T-cell (primary cell): ENCODE measurements around the gene SOBP. TPM values are rescaled to one million over a fixed set of nuclear protein-coding genes. Genes with fewer than 3 reads are reported as not detected.

ENCODE experiments used
- ATAC-seq, 4 experiments: fragments of 200-7000 bp in 3 of 4; fragments of 150-1000 bp in 1 of 4; cut with Tn5 transposase; replicated peaks in 1 of 4; 1 replicate in 3 of 4; 2 replicates in 1 of 4; pipeline ENCODE4 v1.10.0; 2021; ENCODE audit warnings: moderate library complexity in 3 of 4, mild to moderate bottlenecking in 2 of 4, moderate number of reproducible peaks in 1 of 4
- CTCF ChIA-PET, 2 donors: fragments of 300-600 bp; sonication (Branson Sonifier 250); formaldehyde crosslinking; loops; one replicate each; lab custom pipeline; 2022; ENCODE audit warnings: antibody characterized with exemption in 2 of 2; lab: Charles Lee
- POLR2A ChIA-PET, 2 donors: fragments of 300-600 bp; sonication (Branson Sonifier 250); formaldehyde crosslinking; loops; one replicate each; lab custom pipeline; 2022; ENCODE audit warnings: antibody characterized with exemption in 2 of 2; lab: Charles Lee
- DNase-seq, 35 experiments: peaks; one replicate each; pipeline versions ENCODE4 v3.0.0 to v3.0.0-alpha.2; 2013 to 2023
- H3K27ac ChIP-seq: one replicate; pipeline ENCODE4 v1.5.1; 2013; ENCODE audit warnings: low read length
- H3K27me3 ChIP-seq, 2 experiments: replicated peaks in 1 of 2; 1 replicate in 1 of 2; 2 replicates in 1 of 2; pipeline versions ENCODE4 v1.6.1 to v1.7.0; 2013; ENCODE audit warnings: low read length in 1 of 2, mixed read lengths in 1 of 2; ENCODE audit not compliant: control insufficient read depth in 2 of 2, insufficient read depth in 2 of 2; ENCODE audit errors: extremely low read depth in 1 of 2
- H3K36me3 ChIP-seq, 2 donors: 1 replicate in 1 of 2; 2 replicates in 1 of 2; pipeline versions ENCODE4 v1.6.1 to v1.7.0; 2013; ENCODE audit warnings: low read length in 1 of 2; ENCODE audit not compliant: control insufficient read depth in 2 of 2, insufficient read depth in 1 of 2; ENCODE audit errors: extremely low read depth in 1 of 2
- H3K4me1 ChIP-seq, 2 experiments: 1 replicate in 1 of 2; 2 replicates in 1 of 2; pipeline versions ENCODE4 v1.6.1 to v1.7.0; 2013; ENCODE audit warnings: low read length in 2 of 2, mixed read lengths in 1 of 2; ENCODE audit not compliant: insufficient read depth in 2 of 2, control insufficient read depth in 1 of 2; ENCODE audit errors: extremely low read depth in 1 of 2
- H3K4me3 ChIP-seq, 2 donors: 1 replicate in 1 of 2; 2 replicates in 1 of 2; pipeline versions ENCODE4 v1.5.1 to v1.7.0; 2013; ENCODE audit warnings: mild to moderate bottlenecking in 2 of 2, low read length in 1 of 2, moderate library complexity in 1 of 2; ENCODE audit not compliant: control insufficient read depth in 1 of 2; ENCODE audit errors: extremely low read depth in 1 of 2
- H3K9me3 ChIP-seq: 2 replicates; pipeline ENCODE4 v1.7.0; 2013
- H3K27ac Mint-ChIP-seq, 2 donors: one replicate each; pipeline ENCODE4 v1.8.0; 2020 to 2021; ENCODE audit warnings: mild to moderate bottlenecking in 2 of 2, mixed read lengths in 2 of 2
- H3K27me3 Mint-ChIP-seq, 2 donors: one replicate each; pipeline ENCODE4 v1.8.0; 2021 to 2022; ENCODE audit warnings: mixed read lengths in 2 of 2
- H3K36me3 Mint-ChIP-seq: one replicate; pipeline ENCODE4 v1.8.0; 2021; ENCODE audit warnings: mixed read lengths
- H3K4me1 Mint-ChIP-seq, 3 donors: one replicate each; pipeline ENCODE4 v1.8.0; 2020 to 2022; ENCODE audit warnings: mixed read lengths in 3 of 3, mild to moderate bottlenecking in 1 of 3
- H3K4me3 Mint-ChIP-seq, 3 donors: one replicate each; pipeline ENCODE4 v1.8.0; 2020 to 2022; ENCODE audit warnings: mild to moderate bottlenecking in 3 of 3, mixed read lengths in 3 of 3, moderate library complexity in 3 of 3
- H3K9me3 Mint-ChIP-seq, 3 donors: one replicate each; pipeline ENCODE4 v1.8.0; 2020 to 2022; ENCODE audit warnings: mixed read lengths in 3 of 3
- WGBS: methylation state at CpG from one replicate; pipeline ENCODE4 v1.1.5; 2013; ENCODE audit warnings: missing lambda C conversion rate; ENCODE audit not compliant: insufficient coverage; 5-methylcytosine and 5-hydroxymethylcytosine counted together
- total RNA-seq, 35 experiments: library from RNA in 6 of 35; stranded (reverse) in 6 of 35; fragments of 120-200 nt in 1 of 35; gene quantifications; one replicate each; pipeline versions ENCODE4 v1.2.1 to v1.2.4 and lab custom pipeline; 2013 to 2026

SOBP gene
- total RNA-seq, 5 donors from 2014 or later (not counting 1 experiment from before 2014, with no cell fraction given), result 0.30 to 0.95 (median 0.46) TPM

DNA sequence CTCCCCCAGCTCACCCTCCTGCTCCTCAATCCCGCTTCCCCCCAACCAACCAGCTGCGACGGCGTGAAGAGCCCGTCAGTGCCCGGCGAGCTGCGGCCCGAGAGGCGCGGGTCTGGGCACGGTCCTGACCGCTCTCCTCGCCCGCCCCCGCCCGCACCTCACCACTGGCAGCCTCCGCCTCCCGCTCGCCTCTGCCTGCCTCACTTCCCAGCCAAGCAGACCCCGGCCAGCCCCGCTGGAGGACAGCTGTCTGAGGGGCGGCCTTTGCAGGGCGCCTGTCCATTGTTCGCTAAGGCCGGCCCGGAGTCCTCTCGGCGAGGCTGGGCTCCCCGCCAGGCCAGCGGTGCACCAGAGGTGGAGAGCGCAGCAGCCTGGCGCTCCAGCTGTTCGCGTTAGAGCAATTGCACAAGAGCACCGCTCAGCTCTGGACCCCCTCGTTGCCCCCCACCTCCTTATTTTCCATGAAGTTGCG is 1.3 kb downstream of the SOBP start:
- no peak for ATAC-seq
- no peaks in the 10 kb centered on the region for H3K9me3 Mint-ChIP-seq
- Histone ChIP-seq H3K4me1 (peaks cover 15 to 30% of the 10 kb centered on the region in 2 experiments), H3K9me3 (no peaks in the 10 kb centered on the region), H3K27me3 (peaks cover 19 to 51% of the 10 kb centered on the region in 2 experiments), H3K36me3 (no peaks in the 10 kb centered on the region), H3K27ac (no peak overlapping the region), H3K4me3 (peak overlapping the region; percentile 56 to 98)
- no peak overlapping the region for H3K27ac Mint-ChIP-seq
- ChIA-PET CTCF (no interaction called here), POLR2A (no interaction called here)
- DNase-seq, result peak in 5 of 35 experiments; percentile 3 to 10 (median 6)
- peak overlapping the region; percentile 82 to 84 (median 84) for H3K4me3 Mint-ChIP-seq
- peaks cover 20 to 27% (median 25%) of the 10 kb centered on the region in 3 donors for H3K4me1 Mint-ChIP-seq
- H3K27me3 Mint-ChIP-seq, result peaks cover 28 to 49% of the 10 kb centered on the region in 2 donors
- WGBS, result 4% methylated on average over 33 of the region's 38 CpGs
- H3K36me3 Mint-ChIP-seq, result no peaks in the 10 kb centered on the region

DNA sequence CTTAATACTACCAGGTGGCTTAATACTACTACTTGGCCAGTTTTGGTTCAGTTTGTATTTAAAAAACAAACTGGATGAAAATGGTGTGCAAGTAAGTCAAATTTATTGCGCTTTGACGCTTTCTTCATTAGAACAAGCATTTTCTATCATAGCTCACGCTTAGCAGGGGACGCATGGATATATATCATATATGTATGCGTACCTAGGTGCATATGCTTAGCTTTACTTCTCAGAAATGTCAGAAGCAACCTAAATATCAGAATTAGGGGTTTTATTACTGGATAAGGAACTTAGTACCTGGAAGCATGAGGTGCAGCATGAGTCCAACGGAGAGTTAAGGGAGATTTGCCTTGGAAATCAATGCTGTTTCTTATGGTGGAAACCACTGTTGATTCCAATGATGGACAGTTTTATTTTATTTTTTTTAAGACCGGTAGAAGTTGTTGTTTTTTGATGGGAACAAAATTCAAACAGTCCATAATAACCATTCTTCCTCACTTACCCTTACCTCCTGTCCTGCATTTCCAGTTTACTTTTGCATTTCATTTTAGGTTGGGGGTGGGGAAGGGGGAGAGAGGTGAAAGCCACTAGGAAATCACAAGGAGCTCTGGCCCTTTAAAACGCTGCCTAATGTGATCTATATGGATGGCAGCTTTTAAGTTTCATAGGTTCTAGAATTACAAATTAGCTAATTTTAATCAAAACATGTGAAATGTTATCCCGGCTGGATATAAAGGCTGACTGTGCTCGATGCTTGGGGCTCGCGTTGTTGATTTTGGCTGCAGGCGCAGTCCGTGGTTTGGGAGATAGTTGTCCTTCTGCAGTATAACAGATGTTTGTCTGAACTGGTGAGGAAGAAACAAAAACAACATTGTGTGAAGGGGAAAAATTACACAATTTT is 2.1 kb downstream of the SOBP start:
- H3K9me3 Mint-ChIP-seq, result no peaks in the 10 kb centered on the region
- Histone ChIP-seq H3K4me1 (peaks cover 15 to 30% of the 10 kb centered on the region in 2 experiments), H3K36me3 (no peaks in the 10 kb centered on the region), H3K9me3 (no peaks in the 10 kb centered on the region), H3K27me3 (peaks cover 19 to 43% of the 10 kb centered on the region in 2 experiments), H3K4me3 (no peak overlapping the region), H3K27ac (no peak overlapping the region)
- ATAC-seq (no peak), DNase-seq (no peak)
- ChIA-PET CTCF (no interaction called here), POLR2A (interaction anchor here in 1 of 2 donors (0.6 kb wide), 1 partner anchor 134 kb away, joined by 4 read pairs; no protein-coding TSS in a partner anchor)
- no peaks in the 10 kb centered on the region for H3K36me3 Mint-ChIP-seq
- peak overlapping the region; percentile 82 to 84 (median 84) for H3K4me3 Mint-ChIP-seq
- peaks cover 20 to 27% (median 25%) of the 10 kb centered on the region in 3 donors for H3K4me1 Mint-ChIP-seq
- peaks cover 23 to 41% of the 10 kb centered on the region in 2 donors for H3K27me3 Mint-ChIP-seq
- WGBS, result 63% methylated on average over 9 of the region's 14 CpGs
- no peak overlapping the region for H3K27ac Mint-ChIP-seq

DNA sequence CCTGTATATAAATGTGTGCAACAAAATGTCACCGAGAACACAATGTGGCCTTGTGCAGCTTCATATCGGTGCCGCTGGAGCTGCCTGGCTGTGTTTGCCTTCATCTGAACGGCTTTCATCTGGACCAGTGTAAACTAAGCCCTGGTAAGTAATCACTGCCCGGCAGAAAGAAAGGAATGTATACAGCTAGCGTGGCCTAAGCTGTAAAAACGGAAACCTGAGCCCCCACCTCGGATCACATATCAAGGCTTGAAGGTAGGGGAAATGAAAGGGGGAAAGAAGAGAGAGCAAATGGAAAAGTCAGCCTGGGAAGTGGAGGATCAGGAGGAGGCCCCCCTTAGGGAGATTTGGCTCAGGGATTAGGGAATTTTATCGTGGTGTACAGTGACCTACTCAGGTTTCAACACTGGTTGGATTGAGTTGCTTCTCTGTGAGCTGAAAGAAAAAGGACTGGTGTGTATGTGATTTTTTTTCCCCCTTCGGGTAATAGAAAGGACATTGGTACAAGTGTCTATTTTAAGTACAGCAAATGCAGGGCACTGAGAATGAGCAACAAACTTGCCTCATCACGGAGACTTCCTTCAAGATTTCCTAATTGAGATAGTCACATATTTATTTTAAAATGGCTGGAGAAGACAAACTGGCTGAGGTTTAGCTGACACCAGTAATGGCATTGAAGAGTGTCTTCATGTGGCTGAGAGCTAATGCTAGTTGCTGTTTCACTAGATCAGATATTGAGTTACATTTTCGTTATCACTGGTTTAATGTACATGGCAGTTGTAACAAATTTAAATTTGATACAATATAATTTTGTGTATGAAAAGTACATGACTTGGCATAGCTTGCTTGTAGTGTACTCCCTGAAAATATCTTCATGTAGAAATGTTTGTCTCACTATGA is 3.5 kb downstream of the SOBP start:
- DNase-seq, result no peak
- Mint-ChIP-seq H3K27ac (no peak overlapping the region), H3K4me3 (no peak overlapping the region), H3K36me3 (no peaks in the 10 kb centered on the region), H3K4me1 (peaks cover 13 to 20% (median 17%) of the 10 kb centered on the region in 3 donors), H3K27me3 (peaks cover 17 to 32% of the 10 kb centered on the region in 2 donors), H3K9me3 (no peaks in the 10 kb centered on the region)
- Histone ChIP-seq H3K36me3 (no peaks in the 10 kb centered on the region), H3K27ac (no peak overlapping the region), H3K27me3 (peaks cover 15 to 36% of the 10 kb centered on the region in 2 experiments), H3K9me3 (no peaks in the 10 kb centered on the region), H3K4me1 (peaks cover 13 to 24% of the 10 kb centered on the region in 2 experiments), H3K4me3 (no peak overlapping the region)
- ChIA-PET CTCF (no interaction called here), POLR2A (no interaction called here)
- ATAC-seq, result no peak
- 60% methylated on average over 8 of the region's 12 CpGs for WGBS

DNA sequence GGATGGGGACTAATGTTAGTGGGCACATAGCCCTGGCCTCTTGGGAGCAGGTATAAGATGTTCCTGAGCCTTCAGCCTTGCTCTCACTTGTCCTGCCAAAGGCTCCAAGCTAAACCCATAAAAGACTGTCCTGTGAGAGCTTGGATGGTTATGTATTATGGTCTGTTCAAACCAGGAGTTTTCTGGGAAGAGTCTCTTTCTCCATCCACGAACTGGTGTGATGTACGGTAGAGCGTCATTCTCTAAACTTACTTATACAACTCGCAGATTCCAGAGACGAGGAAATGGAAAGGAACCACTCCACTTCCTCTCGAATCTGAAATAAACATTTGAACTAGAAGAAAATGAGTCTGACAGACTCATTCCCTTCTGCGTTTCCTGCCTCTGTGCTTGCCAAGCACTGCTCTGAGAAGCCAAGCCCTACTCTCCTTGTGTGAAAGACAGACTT is 5.3 kb downstream of the SOBP start:
- Histone ChIP-seq H3K4me1 (peaks cover 5 to 11% of the 10 kb centered on the region in 2 experiments), H3K4me3 (no peak overlapping the region), H3K9me3 (no peaks in the 10 kb centered on the region), H3K36me3 (no peaks in the 10 kb centered on the region), H3K27me3 (peaks cover 19 to 24% of the 10 kb centered on the region in 2 experiments), H3K27ac (no peak overlapping the region)
- Mint-ChIP-seq H3K27ac (no peak overlapping the region), H3K27me3 (peaks cover 13 to 30% of the 10 kb centered on the region in 2 donors), H3K36me3 (no peaks in the 10 kb centered on the region), H3K4me1 (peaks cover 6 to 12% (median 11%) of the 10 kb centered on the region in 3 donors), H3K9me3 (no peaks in the 10 kb centered on the region), H3K4me3 (no peak overlapping the region)
- ATAC-seq (no peak), DNase-seq (no peak)
- WGBS, result no CpG with 5 or more reads among the region's 7 CpGs
- ChIA-PET CTCF (no interaction called here), POLR2A (no interaction called here)

DNA sequence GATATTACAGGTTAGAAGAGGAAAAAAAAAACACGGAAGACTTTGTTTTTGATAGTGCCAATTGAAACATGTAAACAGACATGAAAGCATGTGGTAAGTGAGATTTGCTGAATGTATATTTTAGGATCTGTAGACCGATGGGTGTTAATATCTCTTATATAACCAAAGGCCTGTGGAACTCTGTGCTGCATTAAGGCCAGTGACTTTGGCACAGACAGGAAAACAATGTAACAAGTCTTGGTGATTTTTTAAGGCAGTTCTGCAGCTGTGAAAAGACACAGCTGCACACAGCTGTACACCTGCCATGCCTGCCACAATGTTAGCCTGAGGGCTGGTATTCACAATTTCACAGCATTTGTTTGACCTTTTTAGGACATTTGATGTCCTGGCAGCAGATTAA is 6.1 kb downstream of the SOBP start:
- no peak overlapping the region for H3K27ac Mint-ChIP-seq
- DNase-seq (no peak), ATAC-seq (no peak)
- no peak overlapping the region for H3K27ac ChIP-seq
- 100% methylated on average over 1 of the region's 2 CpGs for WGBS
- H3K4me3 ChIP-seq, result no peak overlapping the region
- no peaks in the 10 kb centered on the region for H3K36me3 ChIP-seq
- H3K9me3 ChIP-seq, result no peaks in the 10 kb centered on the region
- peaks cover 0 to 5% of the 10 kb centered on the region in 2 experiments for H3K4me1 ChIP-seq
- H3K27me3 Mint-ChIP-seq, result peaks cover 13 to 25% of the 10 kb centered on the region in 2 donors
- peaks cover 6 to 7% (median 6%) of the 10 kb centered on the region in 3 donors for H3K4me1 Mint-ChIP-seq
- no peak overlapping the region for H3K4me3 Mint-ChIP-seq
- POLR2A ChIA-PET, result no interaction called here
- peaks cover 17 to 19% of the 10 kb centered on the region in 2 experiments for H3K27me3 ChIP-seq
- CTCF ChIA-PET, result no interaction called here
- H3K36me3 Mint-ChIP-seq, result no peaks in the 10 kb centered on the region
- H3K9me3 Mint-ChIP-seq, result no peaks in the 10 kb centered on the region
